Keratinocyte (primary cell): ENCODE measurements around the gene TMEM129. TPM values are rescaled to one million over a fixed set of nuclear protein-coding genes. Genes with fewer than 3 reads are reported as not detected.

ENCODE experiments used
- DNase-seq: peaks from one replicate; pipeline ENCODE4 v3.0.0-alpha.2; 2011; ENCODE audit warnings: low read depth, missing footprints, low spot score
- FAIRE-seq: peaks from 2 replicates; lab custom pipeline; 2011; peaks lifted over from hg19 to GRCh38; lab: Jason Lieb, UNC
- H2AFZ ChIP-seq: 2 replicates; pipeline ENCODE4 v1.6.0; 2012; ENCODE audit warnings: low read length, control low read depth, inconsistent platforms; ENCODE audit not compliant: control insufficient read depth
- H3K27ac ChIP-seq: 2 replicates; pipeline ENCODE4 v1.5.1; 2011; ENCODE audit warnings: low read length; ENCODE audit not compliant: control insufficient read depth, insufficient read depth
- H3K27me3 ChIP-seq: 3 replicates; pipeline ENCODE4 v1.6.0; 2011; ENCODE audit warnings: low read length; ENCODE audit not compliant: control insufficient read depth, insufficient read depth; ENCODE audit errors: extremely low read depth
- H3K36me3 ChIP-seq, 2 experiments: 2 replicates in 1 of 2; 3 replicates in 1 of 2; pipeline ENCODE4 v1.5.1; 2011; ENCODE audit warnings: low read length in 2 of 2, mild to moderate bottlenecking in 1 of 2; ENCODE audit not compliant: control insufficient read depth in 2 of 2, insufficient read depth in 2 of 2; ENCODE audit errors: extremely low read depth in 1 of 2
- H3K4me1 ChIP-seq: 3 replicates; pipeline ENCODE4 v1.5.1; 2011; ENCODE audit warnings: low read length; ENCODE audit not compliant: control insufficient read depth, insufficient read depth; ENCODE audit errors: extremely low read depth
- H3K4me2 ChIP-seq: 3 replicates; pipeline ENCODE4 v1.6.0; 2011; ENCODE audit warnings: low read depth, low read length; ENCODE audit not compliant: control insufficient read depth, insufficient read depth; ENCODE audit errors: extremely low read depth
- H3K4me3 ChIP-seq, 3 experiments: fragments of 200-600 bp in 1 of 3; sonication (generic) in 1 of 3; 2 replicates in 2 of 3; 3 replicates in 1 of 3; pipeline ENCODE4 v1.5.1; 2011 to 2016; ENCODE audit warnings: low read length in 3 of 3, mild to moderate bottlenecking in 3 of 3, control low read depth in 2 of 3, inconsistent platforms in 1 of 3, low read depth in 1 of 3, mixed read lengths in 1 of 3, mixed run types in 1 of 3, moderate library complexity in 1 of 3; ENCODE audit not compliant: control insufficient read depth in 2 of 3, insufficient read depth in 2 of 3; ENCODE audit errors: extremely low read depth in 1 of 3
- H3K79me2 ChIP-seq: 2 replicates; pipeline ENCODE4 v1.6.0; 2012; ENCODE audit warnings: low read length; ENCODE audit not compliant: control insufficient read depth, insufficient read depth
- H3K9ac ChIP-seq: 3 replicates; pipeline ENCODE4 v1.6.0; 2011; ENCODE audit warnings: low read length; ENCODE audit not compliant: control insufficient read depth, insufficient read depth; ENCODE audit errors: extremely low read depth
- H3K9me1 ChIP-seq: 3 replicates; pipeline ENCODE4 v1.6.0; 2011; ENCODE audit warnings: low read length; ENCODE audit not compliant: control insufficient read depth, insufficient read depth; ENCODE audit errors: extremely low read depth
- H3K9me3 ChIP-seq: 2 replicates; pipeline ENCODE4 v1.5.1; 2012; ENCODE audit warnings: low read depth, low read length; ENCODE audit not compliant: control insufficient read depth
- H4K20me1 ChIP-seq: 3 replicates; pipeline ENCODE4 v1.6.0; 2011; ENCODE audit warnings: low read length; ENCODE audit not compliant: control insufficient read depth, insufficient read depth; ENCODE audit errors: extremely low read depth
- CTCF ChIP-seq, 3 experiments: IDR thresholded peaks in 1 of 3; conservative IDR thresholded peaks in 1 of 3; optimal IDR thresholded peaks in 1 of 3; 2 replicates in 2 of 3; 3 replicates in 1 of 3; pipeline versions ENCODE3 to v1.5.1; 2011; ENCODE audit warnings: low read length in 3 of 3, mild to moderate bottlenecking in 3 of 3, moderate library complexity in 2 of 3, control low read depth in 1 of 3, inconsistent platforms in 1 of 3; ENCODE audit not compliant: insufficient read depth in 2 of 3; ENCODE audit errors: extremely low read depth in 1 of 3
- EZH2 ChIP-seq: IDR thresholded peaks from one replicate; pipeline ENCODE4 v1.6.1; 2012; ENCODE audit warnings: inconsistent platforms, mild to moderate bottlenecking, low read length, moderate library complexity
- dilution Hi-C: fragments of 300-500 bp; cut with MboI; formaldehyde crosslinking; loops from one replicate; pipeline ENCODE4 v1.7.0; 2020; ENCODE audit warnings: low sequenced_read_pairs; ENCODE audit not compliant: extremely low pct_ligation_motif_present
- polyA plus RNA-seq, 5 experiments: library from polyadenylated mRNA; depleted of rRNA in 3 of 5; stranded (reverse) in 3 of 5; stranded (forward) in 1 of 5; unstranded in 1 of 5; fragments of >200 nt; gene quantifications; 1 replicate in 1 of 5; 2 replicates in 3 of 5; 3 replicates in 1 of 5; pipeline versions ENCODE4 v1.2.1 to v1.2.3, GENCODE V29; 2011 to 2012; ENCODE audit warnings: missing spikeins in 2 of 5, low read depth in 1 of 5, low replicate concordance in 1 of 5

Gene TMEM129
- polyA plus RNA-seq, 1 donor (not counting 4 experiments of a cell fraction or from before 2014, with no cell fraction given), result 11.7 TPM

- Histone ChIP-seq H3K27me3 (no peaks in the 10 kb centered on the region), H3K27ac (peak overlapping the region; percentile 86), H3K4me2 (peak overlapping the region; percentile 62), H2AFZ (peak overlapping the region; percentile 40), H4K20me1 (peaks cover 8% of the 10 kb centered on the region), H3K4me3 (no peak overlapping the region), H3K9me1 (peaks cover 4% of the 10 kb centered on the region), H3K4me1 (peaks cover 45% of the 10 kb centered on the region), H3K36me3 (peaks cover 0 to 38% of the 10 kb centered on the region in 2 experiments), H3K9ac (peak overlapping the region; percentile 61), H3K79me2 (peaks cover 65% of the 10 kb centered on the region), H3K9me3 (no peaks in the 10 kb centered on the region)
- peak; percentile 86 for FAIRE-seq
- no peak for TF ChIP-seq EZH2
- peak in 2 of 3 experiments; percentile 97 to 100 for TF ChIP-seq CTCF (optimal IDR thresholded peaks at IDR 0.05 in 1 of 3, IDR thresholded peaks at IDR 0.05 in 1 of 3, conservative IDR thresholded peaks at IDR 0.05 in 1 of 3; ENCODE audit: extremely low read depth in 1 of 3, insufficient read depth in 2 of 3, low read length in 3 of 3)
- dilution Hi-C loops, result no loop called here
- DNase-seq, result peak; percentile 66
These were observed 5.2 kb upstream of the TMEM129 start for GRCh38 chr4:1726146-1726934.

- Histone ChIP-seq H2AFZ (no peak overlapping the region), H3K27me3 (no peaks in the 10 kb centered on the region), H4K20me1 (peaks cover 8% of the 10 kb centered on the region), H3K9me1 (peaks cover 4% of the 10 kb centered on the region), H3K4me3 (no peak overlapping the region), H3K79me2 (peaks cover 61% of the 10 kb centered on the region), H3K27ac (no peak overlapping the region), H3K9me3 (no peaks in the 10 kb centered on the region), H3K9ac (no peak overlapping the region), H3K36me3 (peaks cover 0 to 31% of the 10 kb centered on the region in 2 experiments), H3K4me2 (no peak overlapping the region), H3K4me1 (peaks cover 45% of the 10 kb centered on the region)
- no peak for FAIRE-seq
- DNase-seq, result no peak
- dilution Hi-C loops, result no loop called here
- no peak for TF ChIP-seq EZH2
- no peak for TF ChIP-seq CTCF (optimal IDR thresholded peaks at IDR 0.05 in 1 of 3, IDR thresholded peaks at IDR 0.05 in 1 of 3, conservative IDR thresholded peaks at IDR 0.05 in 1 of 3; ENCODE audit: extremely low read depth in 1 of 3, insufficient read depth in 2 of 3, low read length in 3 of 3)
These were observed 4.4 kb upstream of the TMEM129 start for GRCh38 chr4:1725521-1725920.
